HEK293 (cell line): Measurements from ENCODE around the gene NPC2.

Experiments used
- CTCF ChIA-PET: fragments of 350-600 bp; formaldehyde crosslinking; extraction: SDS; loops from one replicate; lab custom pipeline; 2021; ENCODE audit warnings: antibody characterized with exemption; lab: Yijun Ruan, JAX
- POLR2A ChIA-PET: fragments of 300-600 bp; formaldehyde crosslinking; extraction: SDS; loops from one replicate; lab custom pipeline; 2020; ENCODE audit warnings: antibody characterized with exemption, inconsistent platforms; lab: Yijun Ruan, JAX
- H3K27ac ChIP-seq: fragments of 200-500 bp; sonication (Bioruptor generic); 2 replicates; pipeline ENCODE4 v1.5.1; 2014; ENCODE audit warnings: low read depth, low read length, control low read depth, inconsistent platforms; ENCODE audit errors: extremely low read depth
- H3K36me3 ChIP-seq, 2 experiments: fragments of 200-500 bp in 1 of 2; sonication (Bioruptor generic) in 1 of 2; 1 replicate in 1 of 2; 2 replicates in 1 of 2; pipeline ENCODE4 v1.5.1; 2014 to 2017; ENCODE audit warnings: inconsistent platforms in 2 of 2, low read length in 2 of 2; ENCODE audit not compliant: control insufficient read depth in 2 of 2, insufficient read depth in 1 of 2
- H3K4me1 ChIP-seq: fragments of 200-500 bp; sonication (Bioruptor generic); 2 replicates; pipeline ENCODE4 v1.5.1; 2014; ENCODE audit warnings: mild to moderate bottlenecking, low read length, inconsistent platforms; ENCODE audit not compliant: control insufficient read depth, insufficient read depth
- H3K4me3 ChIP-seq: 2 replicates; pipeline ENCODE4 v1.5.1; 2011; ENCODE audit warnings: low read depth, mild to moderate bottlenecking, control low read depth, low read length, moderate library complexity
- H3K9me3 ChIP-seq: fragments of 200-500 bp; sonication (Bioruptor generic); 2 replicates; pipeline ENCODE4 v1.5.1; 2014; ENCODE audit warnings: low read depth, low read length, inconsistent platforms; ENCODE audit not compliant: control insufficient read depth, insufficient read depth
- GLIS1 ChIP-seq: fragments of 450-650 bp; formaldehyde crosslinking; IDR thresholded peaks from 2 replicates; pipeline ENCODE4 v1.5.1; 2016; ENCODE audit warnings: missing biosample characterization, missing genetic modification characterization
- MEIS1 ChIP-seq: sonication (generic); formaldehyde crosslinking; IDR thresholded peaks from 2 replicates; pipeline ENCODE4 v1.8.1; 2022; ENCODE audit warnings: missing genetic modification reagents, mild to moderate bottlenecking, borderline replicate concordance
- PRDM1 ChIP-seq: fragments of 450-650 bp; formaldehyde crosslinking; IDR thresholded peaks from 2 replicates; pipeline ENCODE4; 2016; ENCODE audit warnings: missing biosample characterization, missing genetic modification characterization
- SCRT1 ChIP-seq: fragments of 450-650 bp; formaldehyde crosslinking; IDR thresholded peaks from 2 replicates; pipeline ENCODE4 v1.5.1; 2016; ENCODE audit warnings: missing biosample characterization, missing genetic modification characterization, borderline replicate concordance
- ZBTB26 ChIP-seq: fragments of 450-650 bp; formaldehyde crosslinking; optimal IDR thresholded peaks from 2 replicates; pipeline ENCODE3; 2016; ENCODE audit warnings: missing biosample characterization, mild to moderate bottlenecking, missing genetic modification characterization
- ZBTB44 ChIP-seq: fragments of 450-650 bp; IDR thresholded peaks from 2 replicates; pipeline ENCODE4 v1.5.1; 2018; ENCODE audit warnings: missing biosample characterization, mild to moderate bottlenecking, missing genetic modification characterization
- ZBTB48 ChIP-seq: fragments of 450-650 bp; formaldehyde crosslinking; IDR thresholded peaks from 2 replicates; pipeline ENCODE4 v1.5.1; 2016; ENCODE audit warnings: missing biosample characterization, missing genetic modification characterization
- ZBTB49 ChIP-seq: fragments of 450-650 bp; formaldehyde crosslinking; IDR thresholded peaks from 2 replicates; pipeline ENCODE4 v1.5.1; 2016; ENCODE audit warnings: missing biosample characterization, missing genetic modification characterization, low read depth
- ZFP69B ChIP-seq: fragments of 450-650 bp; formaldehyde crosslinking; IDR thresholded peaks from 2 replicates; pipeline ENCODE4 v1.5.1; 2016; ENCODE audit warnings: missing biosample characterization, missing genetic modification characterization
- ZNF121 ChIP-seq: fragments of 450-650 bp; formaldehyde crosslinking; IDR thresholded peaks from 2 replicates; pipeline ENCODE4 v1.5.1; 2016; ENCODE audit warnings: missing biosample characterization, missing genetic modification characterization
- ZNF184 ChIP-seq: fragments of 450-650 bp; IDR thresholded peaks from 2 replicates; pipeline ENCODE4 v1.5.1; 2018; ENCODE audit warnings: missing biosample characterization, mild to moderate bottlenecking, missing genetic modification characterization
- ZNF19 ChIP-seq: fragments of 450-650 bp; formaldehyde crosslinking; IDR thresholded peaks from 2 replicates; pipeline ENCODE4; 2016; ENCODE audit warnings: missing biosample characterization, missing genetic modification characterization, low read depth
- ZNF214 ChIP-seq: fragments of 450-650 bp; formaldehyde crosslinking; IDR thresholded peaks from 2 replicates; pipeline ENCODE4 v1.5.1; 2017; ENCODE audit warnings: missing biosample characterization, mild to moderate bottlenecking, missing genetic modification characterization, borderline replicate concordance
- ZNF324 ChIP-seq: fragments of 450-650 bp; formaldehyde crosslinking; IDR thresholded peaks from 2 replicates; pipeline ENCODE4 v1.5.1; 2016; ENCODE audit warnings: missing biosample characterization, missing genetic modification characterization
- ZNF354C ChIP-seq: fragments of 450-650 bp; formaldehyde crosslinking; IDR thresholded peaks from 2 replicates; pipeline ENCODE4 v1.5.1; 2016; ENCODE audit warnings: missing biosample characterization, missing genetic modification characterization, low read depth, borderline replicate concordance
- ZNF37A ChIP-seq: fragments of 450-650 bp; IDR thresholded peaks from 2 replicates; pipeline ENCODE4 v1.5.1; 2018; ENCODE audit warnings: missing biosample characterization, missing genetic modification characterization
- ZNF404 ChIP-seq: fragments of 450-650 bp; formaldehyde crosslinking; IDR thresholded peaks from 2 replicates; pipeline ENCODE4 v1.5.1; 2017; ENCODE audit warnings: missing biosample characterization, missing genetic modification characterization
- ZNF473 ChIP-seq: fragments of 450-650 bp; formaldehyde crosslinking; IDR thresholded peaks from 2 replicates; pipeline ENCODE4 v1.5.1; 2017; ENCODE audit warnings: missing biosample characterization, missing genetic modification characterization
- ZNF501 ChIP-seq: fragments of 450-650 bp; formaldehyde crosslinking; IDR thresholded peaks from 2 replicates; pipeline ENCODE4 v1.5.1; 2016; ENCODE audit warnings: missing biosample characterization, missing genetic modification characterization
- ZNF514 ChIP-seq: fragments of 450-650 bp; formaldehyde crosslinking; IDR thresholded peaks from 2 replicates; pipeline ENCODE4 v1.5.1; 2016; ENCODE audit warnings: missing biosample characterization, missing genetic modification characterization
- ZNF544 ChIP-seq: fragments of 450-650 bp; formaldehyde crosslinking; IDR thresholded peaks from 2 replicates; pipeline ENCODE4 v1.5.0; 2017; ENCODE audit warnings: missing biosample characterization, missing genetic modification characterization
- ZNF560 ChIP-seq: fragments of 450-650 bp; formaldehyde crosslinking; IDR thresholded peaks from 2 replicates; pipeline ENCODE4 v1.5.1; 2017; ENCODE audit warnings: missing biosample characterization, missing genetic modification characterization, borderline replicate concordance
- ZNF585B ChIP-seq: fragments of 450-650 bp; formaldehyde crosslinking; IDR thresholded peaks from 2 replicates; pipeline ENCODE4 v1.5.1; 2016; ENCODE audit warnings: missing biosample characterization, missing genetic modification characterization
- ZNF610 ChIP-seq: fragments of 450-650 bp; formaldehyde crosslinking; IDR thresholded peaks from 2 replicates; pipeline ENCODE4 v1.5.1; 2016; ENCODE audit warnings: missing biosample characterization, missing genetic modification characterization, borderline replicate concordance
- ZNF626 ChIP-seq: fragments of 450-650 bp; sonication (Bioruptor Pico); formaldehyde crosslinking; IDR thresholded peaks from 2 replicates; pipeline ENCODE4 v1.5.1; 2018; ENCODE audit warnings: missing biosample characterization, missing genetic modification characterization, inconsistent platforms
- ZNF664 ChIP-seq: fragments of 450-650 bp; formaldehyde crosslinking; IDR thresholded peaks from 2 replicates; pipeline ENCODE4 v1.5.1; 2016; ENCODE audit warnings: missing biosample characterization, missing genetic modification characterization
- ZNF704 ChIP-seq: fragments of 450-650 bp; formaldehyde crosslinking; IDR thresholded peaks from 2 replicates; pipeline ENCODE4 v1.5.1; 2016; ENCODE audit warnings: missing biosample characterization, missing genetic modification characterization
- ZNF707 ChIP-seq: fragments of 450-650 bp; formaldehyde crosslinking; IDR thresholded peaks from 2 replicates; pipeline ENCODE4 v1.5.1; 2016; ENCODE audit warnings: missing biosample characterization, missing genetic modification characterization
- ZNF768 ChIP-seq: fragments of 450-650 bp; formaldehyde crosslinking; IDR thresholded peaks from 2 replicates; pipeline ENCODE4 v1.5.1; 2018; ENCODE audit warnings: missing biosample characterization, mild to moderate bottlenecking, missing genetic modification characterization
- ZNF843 ChIP-seq: fragments of 450-650 bp; formaldehyde crosslinking; IDR thresholded peaks from 2 replicates; pipeline ENCODE4 v1.5.1; 2016; ENCODE audit warnings: missing biosample characterization, missing genetic modification characterization
- TF ChIP-seq, protein P1 (sequence below): fragments of 450-650 bp; formaldehyde crosslinking; IDR thresholded peaks from 2 replicates; pipeline ENCODE4 v1.5.1; 2016; ENCODE audit warnings: missing biosample characterization, missing genetic modification characterization

The NPC2 gene

GRCh38 chr14:74504412-74504811, 11.3 kb upstream of the NPC2 start:
- Histone ChIP-seq H3K9me3 (no peaks in the 10 kb centered on the region), H3K4me1 (no peaks in the 10 kb centered on the region)
- TF ChIP-seq ZBTB44 (no peak), ZNF514 (no peak), ZBTB48 (tag by site-specific recombination) (no peak), ZNF843 (tag by site-specific recombination) (no peak), ZNF37A (tag by site-specific recombination) (no peak), ZNF664 (tag by site-specific recombination) (no peak), MEIS1 (CRISPR knock-in tag) (no peak), ZBTB26 (tag by site-specific recombination) (no peak), ZNF560 (no peak), ZNF19 (tag by site-specific recombination) (no peak), ZNF354C (tag by site-specific recombination) (no peak), GLIS1 (no peak), ZNF768 (tag by site-specific recombination) (no peak), ZNF404 (tag by site-specific recombination) (no peak), ZNF121 (tag by site-specific recombination) (no peak), ZNF473 (no peak), ZNF626 (tag by site-specific recombination) (no peak), ZNF184 (tag by site-specific recombination) (no peak)
- TF ChIP-seq, protein P1, sequence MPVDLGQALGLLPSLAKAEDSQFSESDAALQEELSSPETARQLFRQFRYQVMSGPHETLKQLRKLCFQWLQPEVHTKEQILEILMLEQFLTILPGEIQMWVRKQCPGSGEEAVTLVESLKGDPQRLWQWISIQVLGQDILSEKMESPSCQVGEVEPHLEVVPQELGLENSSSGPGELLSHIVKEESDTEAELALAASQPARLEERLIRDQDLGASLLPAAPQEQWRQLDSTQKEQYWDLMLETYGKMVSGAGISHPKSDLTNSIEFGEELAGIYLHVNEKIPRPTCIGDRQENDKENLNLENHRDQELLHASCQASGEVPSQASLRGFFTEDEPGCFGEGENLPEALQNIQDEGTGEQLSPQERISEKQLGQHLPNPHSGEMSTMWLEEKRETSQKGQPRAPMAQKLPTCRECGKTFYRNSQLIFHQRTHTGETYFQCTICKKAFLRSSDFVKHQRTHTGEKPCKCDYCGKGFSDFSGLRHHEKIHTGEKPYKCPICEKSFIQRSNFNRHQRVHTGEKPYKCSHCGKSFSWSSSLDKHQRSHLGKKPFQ = no peak
- TF ChIP-seq, all 188 proteins: peak for 0
- Histone ChIP-seq H3K4me3 (no peak overlapping the region), H3K27ac (no peak overlapping the region), H3K36me3 (no peaks in the 10 kb centered on the region)
- ChIA-PET POLR2A (interaction anchor here (1.0 kb wide), 1 partner anchor 11 kb away, joined by 3 read pairs; the partner anchor contains the start of genes ISCA2 and NPC2), CTCF (no interaction called here)

GRCh38 chr14:74503938-74504335, 10.8 kb upstream of the NPC2 start:
- H3K4me3 ChIP-seq = no peak overlapping the region
- CTCF ChIA-PET = no interaction called here
- no peaks in the 10 kb centered on the region for H3K4me1 ChIP-seq
- no peaks in the 10 kb centered on the region for H3K36me3 ChIP-seq
- no peaks in the 10 kb centered on the region for H3K9me3 ChIP-seq
- no peak overlapping the region for H3K27ac ChIP-seq
- POLR2A ChIA-PET = interaction anchor here (1.0 kb wide), 1 partner anchor 11 kb away, joined by 3 read pairs; the partner anchor contains the start of genes ISCA2 and NPC2
- TF ChIP-seq ZBTB48 (tag by site-specific recombination) (no peak), SCRT1 (tag by site-specific recombination) (no peak), ZNF473 (no peak), ZNF704 (tag by site-specific recombination) (no peak), ZNF544 (tag by site-specific recombination) (no peak), ZBTB49 (tag by site-specific recombination) (no peak), ZNF214 (tag by site-specific recombination) (no peak), ZFP69B (tag by site-specific recombination) (no peak), ZNF610 (tag by site-specific recombination) (no peak), ZNF501 (tag by site-specific recombination) (no peak), ZNF585B (tag by site-specific recombination) (no peak), ZNF324 (tag by site-specific recombination) (no peak), PRDM1 (no peak), ZNF707 (tag by site-specific recombination) (no peak)
